ENCODE data around the gene STK31. TPM values are rescaled to one million over a fixed set of nuclear protein-coding genes. Genes with fewer than 3 reads are reported as not detected.

Gene STK31
- total and polyA plus RNA-seq, 10 donors: 0.17 to 2.4 (median 0.63) TPM

GRCh38 chr7:23802720-23803397, 92.8 kb downstream of the STK31 start:
- TF ChIP-seq POLR2AphosphoS5 (IDR thresholded peaks at IDR 0.05) (no peak), CTCF (IDR thresholded peaks at IDR 0.05 in 8 of 11, conservative IDR thresholded peaks at IDR 0.05 in 3 of 11) (no peak), POLR2A (IDR thresholded peaks at IDR 0.05) (no peak)
- H3K27ac ChIP-seq: no peak overlapping the region
- no peak for DNase-seq
- no peaks in the 10 kb centered on the region for H3K27me3 ChIP-seq (replicated peaks in 1 of 7)
- intact Hi-C loops (cut with DNase I; ENCODE audit: low total_unique reads): no loop called here
- no peaks in the 10 kb centered on the region for H3K9me3 ChIP-seq
- no peak overlapping the region for H3K4me3 ChIP-seq
- no peaks in the 10 kb centered on the region for H3K4me1 ChIP-seq
- WGBS, 5 donors: 64 to 82% (median 76%) methylated on average over 4 of the region's 4 CpGs
- no peaks in the 10 kb centered on the region for H3K36me3 ChIP-seq

GRCh38 chr7:23804707-23805106, 94.7 kb downstream of the STK31 start:
- H3K9me3 ChIP-seq: peaks cover 0 to 10% (median 5%) of the 10 kb centered on the region in 8 donors
- H3K4me3 ChIP-seq: no peak overlapping the region
- no peaks in the 10 kb centered on the region for H3K4me1 ChIP-seq
- intact Hi-C loops (cut with DNase I; ENCODE audit: low total_unique reads): no loop called here
- TF ChIP-seq POLR2AphosphoS5 (IDR thresholded peaks at IDR 0.05): no peak
- TF ChIP-seq POLR2A (IDR thresholded peaks at IDR 0.05): no peak
- TF ChIP-seq CTCF (IDR thresholded peaks at IDR 0.05 in 8 of 11, conservative IDR thresholded peaks at IDR 0.05 in 3 of 11): no peak
- no peak for DNase-seq
- 48 to 100% (median 89%) methylated on average over 1 of the region's 1 CpG for WGBS, 5 donors
- H3K27ac ChIP-seq: no peak overlapping the region
- H3K27me3 ChIP-seq (replicated peaks in 1 of 7): no peaks in the 10 kb centered on the region
- H3K36me3 ChIP-seq: no peaks in the 10 kb centered on the region

- Histone ChIP-seq H3K4me3 (no peak overlapping the region), H3K9me3 (peaks cover 4 to 34% (median 22%) of the 10 kb centered on the region in 8 donors), H3K27ac (no peak overlapping the region), H3K36me3 (no peaks in the 10 kb centered on the region), H3K4me1 (no peaks in the 10 kb centered on the region), H3K27me3 (replicated peaks in 1 of 7) (no peaks in the 10 kb centered on the region)
- DNase-seq: no peak
- intact Hi-C loops (cut with DNase I; ENCODE audit: low total_unique reads): no loop called here
- no peak for TF ChIP-seq POLR2A (IDR thresholded peaks at IDR 0.05)
- no peak for TF ChIP-seq POLR2AphosphoS5 (IDR thresholded peaks at IDR 0.05)
- TF ChIP-seq CTCF (IDR thresholded peaks at IDR 0.05 in 8 of 11, conservative IDR thresholded peaks at IDR 0.05 in 3 of 11): no peak
- 72 to 86% (median 82%) methylated on average over 3 of the region's 3 CpGs for WGBS, 5 donors
Observed at GRCh38 chr7:23808421-23808820, 98.4 kb downstream of the STK31 start.

GRCh38 chr7:23810099-23810498, 100.1 kb downstream of the STK31 start:
- H3K4me1 ChIP-seq: no peaks in the 10 kb centered on the region
- no peak overlapping the region for H3K27ac ChIP-seq
- 92 to 98% (median 95%) methylated on average over 1 of the region's 1 CpG for WGBS, 5 donors
- no peak for DNase-seq
- peaks cover 4 to 34% (median 22%) of the 10 kb centered on the region in 8 donors for H3K9me3 ChIP-seq
- H3K27me3 ChIP-seq (replicated peaks in 1 of 7): no peaks in the 10 kb centered on the region
- intact Hi-C loops (cut with DNase I; ENCODE audit: low total_unique reads): no loop called here
- no peak for TF ChIP-seq CTCF (IDR thresholded peaks at IDR 0.05 in 8 of 11, conservative IDR thresholded peaks at IDR 0.05 in 3 of 11)
- no peak for TF ChIP-seq POLR2A (IDR thresholded peaks at IDR 0.05)
- TF ChIP-seq POLR2AphosphoS5 (IDR thresholded peaks at IDR 0.05): no peak
- H3K4me3 ChIP-seq: no peak overlapping the region
- no peaks in the 10 kb centered on the region for H3K36me3 ChIP-seq

All from spleen (tissue), 11 donors.